ENCODE results near the gene SCUBE3. TPM values are rescaled to one million over a fixed set of nuclear protein-coding genes. Genes with fewer than 3 reads are reported as not detected.

SCUBE3 gene
- total and polyA plus RNA-seq, 10 donors, result 0.03 to 0.43 (median 0.11) TPM; not detected in 1

GRCh38 chr6:35170166-35170565 is 43.6 kb upstream of the SCUBE3 start:
- DNase-seq, result no peak
- H3K27ac ChIP-seq, result no peak overlapping the region
- H3K4me1 ChIP-seq, result no peaks in the 10 kb centered on the region
- H3K4me3 ChIP-seq, result no peak overlapping the region
- intact Hi-C loops (cut with DNase I; ENCODE audit: low total_unique reads), result no loop called here
- no peak for TF ChIP-seq POLR2AphosphoS5 (IDR thresholded peaks at IDR 0.05)
- TF ChIP-seq, protein P1, sequence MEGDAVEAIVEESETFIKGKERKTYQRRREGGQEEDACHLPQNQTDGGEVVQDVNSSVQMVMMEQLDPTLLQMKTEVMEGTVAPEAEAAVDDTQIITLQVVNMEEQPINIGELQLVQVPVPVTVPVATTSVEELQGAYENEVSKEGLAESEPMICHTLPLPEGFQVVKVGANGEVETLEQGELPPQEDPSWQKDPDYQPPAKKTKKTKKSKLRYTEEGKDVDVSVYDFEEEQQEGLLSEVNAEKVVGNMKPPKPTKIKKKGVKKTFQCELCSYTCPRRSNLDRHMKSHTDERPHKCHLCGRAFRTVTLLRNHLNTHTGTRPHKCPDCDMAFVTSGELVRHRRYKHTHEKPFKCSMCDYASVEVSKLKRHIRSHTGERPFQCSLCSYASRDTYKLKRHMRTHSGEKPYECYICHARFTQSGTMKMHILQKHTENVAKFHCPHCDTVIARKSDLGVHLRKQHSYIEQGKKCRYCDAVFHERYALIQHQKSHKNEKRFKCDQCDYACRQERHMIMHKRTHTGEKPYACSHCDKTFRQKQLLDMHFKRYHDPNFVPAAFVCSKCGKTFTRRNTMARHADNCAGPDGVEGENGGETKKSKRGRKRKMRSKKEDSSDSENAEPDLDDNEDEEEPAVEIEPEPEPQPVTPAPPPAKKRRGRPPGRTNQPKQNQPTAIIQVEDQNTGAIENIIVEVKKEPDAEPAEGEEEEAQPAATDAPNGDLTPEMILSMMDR (IDR thresholded peaks at IDR 0.05 in 8 of 11, conservative IDR thresholded peaks at IDR 0.05 in 3 of 11), result no peak
- TF ChIP-seq POLR2A (IDR thresholded peaks at IDR 0.05), result no peak
- H3K9me3 ChIP-seq, result no peaks in the 10 kb centered on the region
- 85 to 95% (median 86%) methylated on average over 1 of the region's 1 CpG for WGBS, 5 donors
- peaks cover 0 to 8% (median 0%) of the 10 kb centered on the region in 7 donors for H3K27me3 ChIP-seq (replicated peaks in 1 of 7)
- no peaks in the 10 kb centered on the region for H3K36me3 ChIP-seq

- H3K27ac ChIP-seq, result no peak overlapping the region
- WGBS, 5 donors, result 89 to 96% (median 94%) methylated on average over 3 of the region's 3 CpGs
- no peaks in the 10 kb centered on the region for H3K4me1 ChIP-seq
- H3K9me3 ChIP-seq, result no peaks in the 10 kb centered on the region
- intact Hi-C loops (cut with DNase I; ENCODE audit: low total_unique reads), result no loop called here
- H3K27me3 ChIP-seq (replicated peaks in 1 of 7), result peaks cover 0 to 8% (median 0%) of the 10 kb centered on the region in 7 donors
- TF ChIP-seq, protein P1 (IDR thresholded peaks at IDR 0.05 in 8 of 11, conservative IDR thresholded peaks at IDR 0.05 in 3 of 11), result no peak
- TF ChIP-seq POLR2AphosphoS5 (IDR thresholded peaks at IDR 0.05), result no peak
- TF ChIP-seq POLR2A (IDR thresholded peaks at IDR 0.05), result no peak
- no peaks in the 10 kb centered on the region for H3K36me3 ChIP-seq
- DNase-seq, result no peak
- no peak overlapping the region for H3K4me3 ChIP-seq
Measured at GRCh38 chr6:35170891-35171290, 42.9 kb upstream of the SCUBE3 start.

- no peak for DNase-seq
- intact Hi-C loops (cut with DNase I; ENCODE audit: low total_unique reads), result no loop called here
- Histone ChIP-seq H3K9me3 (no peaks in the 10 kb centered on the region), H3K27ac (no peak overlapping the region), H3K27me3 (replicated peaks in 1 of 7) (peaks cover 0 to 8% (median 0%) of the 10 kb centered on the region in 7 donors), H3K4me1 (no peaks in the 10 kb centered on the region), H3K4me3 (no peak overlapping the region), H3K36me3 (no peaks in the 10 kb centered on the region)
- WGBS, 5 donors, result 82 to 91% (median 88%) methylated on average over 5 of the region's 5 CpGs
- TF ChIP-seq POLR2AphosphoS5 (IDR thresholded peaks at IDR 0.05) (no peak), POLR2A (IDR thresholded peaks at IDR 0.05) (no peak)
- TF ChIP-seq, protein P1 (IDR thresholded peaks at IDR 0.05 in 8 of 11, conservative IDR thresholded peaks at IDR 0.05 in 3 of 11), result no peak
Measured at GRCh38 chr6:35173044-35173426, 40.7 kb upstream of the SCUBE3 start.

DNA sequence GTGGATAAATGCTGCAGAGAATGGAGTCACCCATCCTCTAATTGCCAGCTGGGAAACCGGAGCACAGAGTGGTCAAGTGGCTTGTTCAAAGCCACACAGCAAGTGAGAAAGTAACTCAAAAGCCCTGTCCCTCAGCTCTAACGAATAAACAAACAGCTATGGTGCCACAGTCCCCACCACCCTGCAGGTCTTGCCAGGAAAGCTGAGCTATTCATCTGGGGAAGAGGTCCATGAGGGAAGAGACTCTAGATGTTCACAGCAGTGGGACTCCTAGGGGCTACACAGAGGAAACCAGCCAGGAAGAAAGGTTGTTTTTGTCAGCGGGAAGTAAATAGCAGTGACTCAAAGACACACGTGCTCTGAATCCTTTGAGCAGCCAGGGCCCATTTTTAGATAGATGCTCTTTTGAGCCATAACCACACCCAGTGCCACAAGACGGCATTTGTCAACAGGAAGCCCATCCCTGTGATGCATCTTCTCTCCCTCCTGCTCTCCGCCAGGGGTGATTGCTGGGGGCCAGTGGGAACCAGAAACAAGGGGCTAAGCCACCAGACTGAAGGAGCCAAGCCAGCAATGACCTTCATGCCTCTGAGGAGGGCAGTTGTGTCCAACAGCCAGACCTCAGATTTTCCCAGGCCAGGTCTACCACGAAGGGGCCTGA is 40.2 kb upstream of the SCUBE3 start:
- intact Hi-C loops (cut with DNase I; ENCODE audit: low total_unique reads), result no loop called here
- no peak overlapping the region for H3K4me3 ChIP-seq
- H3K9me3 ChIP-seq, result no peaks in the 10 kb centered on the region
- TF ChIP-seq POLR2AphosphoS5 (IDR thresholded peaks at IDR 0.05) (no peak), POLR2A (IDR thresholded peaks at IDR 0.05) (no peak)
- TF ChIP-seq, protein P1 (IDR thresholded peaks at IDR 0.05 in 8 of 11, conservative IDR thresholded peaks at IDR 0.05 in 3 of 11), result no peak
- H3K27ac ChIP-seq, result no peak overlapping the region
- no peaks in the 10 kb centered on the region for H3K4me1 ChIP-seq
- WGBS, 5 donors, result 56 to 75% (median 69%) methylated on average over 6 to 7 of the region's 7 CpGs
- H3K27me3 ChIP-seq (replicated peaks in 1 of 7), result peaks cover 0 to 8% (median 0%) of the 10 kb centered on the region in 7 donors
- no peak for DNase-seq
- H3K36me3 ChIP-seq, result no peaks in the 10 kb centered on the region
